HG03196 (cell line): ENCODE data around the gene MAP7D2.

Experiments used
- ATAC-seq: cut with Tn5 transposase; IDR thresholded peaks from one replicate; pipeline ENCODE4 v1.9.1; 2021; ENCODE audit not compliant: unreplicated experiment

MAP7D2 gene

GRCh38 chrX:19981947-19982346 is 134.8 kb downstream of the MAP7D2 start:
- no peak for ATAC-seq

DNA sequence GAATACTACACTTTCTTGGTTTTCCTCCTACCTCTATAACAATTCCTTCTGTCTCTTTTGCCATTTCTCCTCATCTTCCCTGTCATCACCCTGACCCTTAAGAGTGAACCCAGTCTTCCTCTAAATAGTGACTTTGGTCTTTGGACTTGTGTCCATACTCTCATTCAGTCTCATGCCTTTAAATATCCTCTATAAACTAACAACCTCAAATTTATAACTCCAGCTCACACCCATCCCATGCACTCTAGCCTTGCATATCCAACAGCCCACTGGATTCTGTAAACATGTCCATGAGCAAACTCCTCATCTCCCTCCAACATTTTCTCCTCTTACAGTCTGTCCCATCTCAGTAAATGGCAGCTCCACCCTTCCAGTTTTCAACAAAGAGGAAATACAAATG is 140.9 kb downstream of the MAP7D2 start:
- ATAC-seq, result no peak

GRCh38 chrX:19972984-19973383 is 143.7 kb downstream of the MAP7D2 start:
- ATAC-seq, result no peak

DNA sequence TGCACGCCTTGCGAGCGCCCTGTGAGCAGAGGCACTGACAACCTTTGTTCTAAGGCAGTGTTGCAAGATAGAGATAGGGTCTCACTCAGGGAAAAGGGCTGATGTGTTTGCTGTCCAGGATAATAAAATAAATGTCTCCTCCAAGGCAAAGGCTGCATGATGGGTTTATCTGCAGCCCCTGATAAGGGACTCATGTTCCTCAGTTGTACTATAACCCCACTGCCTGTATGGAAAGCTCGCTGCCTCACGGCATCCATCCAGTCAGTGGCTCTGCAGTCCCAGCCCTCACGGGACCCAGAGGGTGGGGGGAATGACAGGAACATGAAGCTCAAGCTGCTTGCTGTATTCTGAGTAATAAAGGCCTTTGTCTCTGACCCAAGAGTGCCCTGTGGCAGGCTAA is 148.4 kb downstream of the MAP7D2 start:
- no peak for ATAC-seq

- ATAC-seq, result no peak
Measured at GRCh38 chrX:19966056-19966455, 150.7 kb downstream of the MAP7D2 start.

- no peak for ATAC-seq
Measured at GRCh38 chrX:19964017-19964710, 152.5 kb downstream of the MAP7D2 start.

DNA sequence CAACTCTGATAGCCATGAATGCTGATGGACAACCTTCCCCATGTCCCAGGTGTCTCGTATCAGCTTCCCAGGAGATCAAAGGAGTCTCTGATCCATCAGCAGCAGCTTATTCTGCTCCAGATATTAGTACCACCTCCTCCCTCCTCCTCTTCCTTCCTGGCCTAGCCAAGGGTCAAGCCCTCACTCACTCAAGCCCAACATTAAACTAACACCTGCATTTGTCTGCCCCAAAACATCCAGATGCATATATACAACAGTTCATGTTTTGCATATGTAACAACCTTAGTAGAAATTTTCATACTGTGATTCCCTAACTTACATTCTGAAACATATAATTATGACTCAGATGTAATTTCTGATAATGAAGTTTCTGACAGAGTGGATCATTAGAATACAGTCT is 155.8 kb downstream of the MAP7D2 start:
- ATAC-seq, result no peak

DNA sequence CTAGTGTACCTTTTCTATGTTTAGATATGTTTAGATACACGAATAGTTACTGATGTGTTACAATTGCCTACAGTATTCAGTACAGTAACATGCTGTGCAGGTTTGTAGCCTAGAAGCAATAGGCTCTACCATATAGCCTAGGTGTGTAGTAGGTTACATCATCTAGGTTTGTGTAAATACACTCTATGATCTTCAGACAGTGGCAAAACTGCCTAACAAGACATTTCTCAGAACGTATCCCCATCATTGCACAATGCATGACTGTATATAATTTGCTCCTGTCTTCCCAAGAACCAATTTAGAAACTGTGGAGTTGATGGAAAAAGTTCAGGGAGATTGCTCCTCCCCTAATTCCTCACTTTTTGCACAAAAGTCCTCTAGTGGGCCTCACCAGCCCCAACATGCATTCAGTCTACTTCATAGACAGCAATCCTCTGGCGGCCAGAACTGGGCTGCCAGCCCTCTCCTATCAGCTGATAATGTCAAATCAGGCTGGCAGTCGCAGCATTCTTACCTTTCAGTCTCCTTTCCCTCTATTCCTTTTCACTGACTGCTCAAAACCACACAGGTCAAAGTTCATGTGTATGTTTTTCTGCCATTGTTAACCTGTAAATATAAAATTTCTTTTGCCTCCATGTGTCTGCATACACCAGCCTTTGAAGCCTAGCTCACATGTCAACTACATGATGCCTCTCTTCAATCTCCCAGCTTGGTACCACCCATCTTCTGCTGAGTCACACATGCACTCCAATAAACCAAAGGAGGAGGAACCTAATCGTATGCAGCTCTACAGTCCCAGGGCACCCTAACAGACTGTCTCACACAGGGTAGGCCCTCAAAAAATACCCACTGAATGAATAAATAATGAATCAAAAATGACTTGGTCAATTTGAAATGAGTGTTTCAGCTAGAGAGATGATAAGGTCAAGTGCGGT is 157.9 kb downstream of the MAP7D2 start:
- no peak for ATAC-seq

DNA sequence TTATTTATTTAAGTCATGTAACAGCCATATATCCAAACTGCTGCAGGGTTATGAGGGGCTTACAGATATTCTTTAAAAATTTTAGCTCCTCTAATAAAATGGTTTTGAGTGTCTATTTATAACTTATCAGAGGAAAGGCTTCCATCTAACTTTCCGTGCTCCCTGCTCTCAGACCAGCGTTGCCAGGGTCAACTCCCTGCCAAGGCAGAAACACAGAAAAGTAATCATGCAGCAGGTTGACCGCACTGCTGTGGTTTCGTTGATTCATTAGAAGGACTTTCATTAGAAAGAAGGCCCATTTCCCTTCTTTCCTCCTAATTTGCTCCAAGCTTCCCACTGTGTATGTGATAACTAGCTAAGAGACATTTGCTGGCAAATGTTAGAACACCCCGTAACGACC is 159.8 kb downstream of the MAP7D2 start:
- no peak for ATAC-seq
